GM19463 (cell line): ENCODE measurements around the gene AP1S1.
"Not testable (repeated sequence)": the region's sequence is repeated elsewhere in the genome, so short reads cannot be mapped to it uniquely, and the experiment has no call there.

Source experiments
- ATAC-seq: cut with Tn5 transposase; IDR thresholded peaks from one replicate; pipeline ENCODE4 v1.9.1; 2021; ENCODE audit warnings: mild to moderate bottlenecking, moderate library complexity; ENCODE audit not compliant: unreplicated experiment

AP1S1 gene

GRCh38 chr7:101199522-101199921 is 45.2 kb downstream of the AP1S1 start:
- ATAC-seq, result not testable (repeated sequence)

- no peak for ATAC-seq
These were observed 46.2 kb downstream of the AP1S1 start for GRCh38 chr7:101200504-101200861.

DNA sequence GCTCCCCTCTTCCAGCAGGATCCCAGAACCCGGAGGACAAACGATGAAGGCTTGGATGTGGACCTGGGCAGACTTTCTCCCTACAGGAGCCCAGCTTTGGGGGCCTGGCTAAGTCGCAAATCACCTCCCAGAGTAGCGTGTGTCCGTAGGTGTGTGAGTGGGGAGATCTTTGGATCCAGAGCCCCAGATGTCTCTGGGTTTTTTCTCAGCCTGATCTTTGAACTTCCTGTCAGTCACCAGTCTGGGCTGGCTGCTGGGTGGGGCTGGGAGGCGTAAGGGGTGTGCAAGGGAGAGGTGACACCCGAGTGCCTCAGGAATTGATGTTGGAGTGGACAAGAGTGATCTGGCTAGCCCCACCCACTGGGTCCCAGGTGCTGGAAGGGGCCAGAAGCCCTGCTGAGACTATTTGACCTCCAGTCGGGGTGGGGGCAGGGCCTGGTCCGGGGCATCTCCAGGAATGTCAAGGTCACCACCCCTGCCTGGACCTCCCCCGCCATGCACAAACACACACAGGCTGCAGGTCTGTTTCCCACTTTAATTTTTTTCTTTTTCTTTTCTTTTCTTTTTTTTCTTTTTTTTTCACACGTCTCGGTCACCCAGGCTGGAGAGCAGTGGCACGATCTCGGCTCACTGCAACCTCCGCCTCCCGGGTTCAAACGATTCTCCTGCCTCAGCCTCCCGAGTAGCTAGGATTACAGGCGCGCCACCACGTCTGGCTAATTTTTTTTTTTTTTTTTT is 46.8 kb downstream of the AP1S1 start, which contains the start of gene MOGAT3:
Gene MOGAT3, minus strand, starts transcription at position 175 of the 738 bp plus-strand sequence. CDS start 182 bp downstream, outside the sequence.
- ATAC-seq, result no peak

DNA sequence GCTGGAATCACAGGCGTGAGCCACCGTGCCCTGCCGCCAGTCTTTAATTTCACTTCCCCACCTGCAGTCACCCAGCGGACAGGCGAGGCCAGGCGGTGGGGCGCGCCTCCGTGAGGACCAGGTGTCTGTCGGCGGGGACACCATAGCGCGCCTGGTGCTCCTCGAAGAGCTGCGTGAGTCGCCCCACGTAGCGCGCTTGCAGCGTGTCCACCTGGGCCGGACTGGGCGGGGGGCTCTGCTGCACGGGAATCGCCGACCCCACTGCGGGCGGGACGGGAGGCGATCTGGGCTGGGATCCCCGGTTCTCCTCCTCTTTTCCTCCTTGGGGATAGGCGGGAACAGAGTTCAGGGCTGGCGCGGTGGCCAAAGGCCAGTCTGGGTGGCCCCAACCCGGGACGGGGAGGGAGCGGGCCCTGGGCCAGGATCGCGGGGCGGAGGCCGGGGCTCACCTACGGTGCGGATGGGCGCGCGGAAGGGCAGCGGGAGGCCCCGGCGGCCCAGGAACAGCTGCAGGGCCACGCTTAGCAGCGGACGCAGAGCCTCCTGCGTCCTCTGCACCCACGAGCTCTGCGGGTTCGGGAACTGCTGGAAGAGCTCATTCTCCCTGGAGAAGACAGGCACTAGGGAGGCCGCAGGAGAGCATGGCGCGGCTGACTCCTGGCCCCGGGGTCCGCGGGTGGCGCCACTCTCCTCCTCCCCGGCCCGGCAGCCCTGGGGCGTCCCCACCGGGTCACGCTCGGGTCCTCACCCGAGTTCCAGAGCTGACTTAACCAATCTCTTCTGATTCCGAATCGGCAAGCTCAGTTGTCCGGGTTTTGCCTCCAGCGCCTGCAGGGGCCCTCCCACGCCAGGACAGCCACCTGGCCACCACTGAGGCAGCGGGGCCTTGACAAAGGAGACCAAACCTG is 47.7 kb downstream of the AP1S1 start:
- ATAC-seq, result no peak

- no peak for ATAC-seq
These were observed 48.3 kb downstream of the AP1S1 start for GRCh38 chr7:101202603-101202918.

GRCh38 chr7:101203740-101204738 is 49.8 kb downstream of the AP1S1 start:
- not testable (repeated sequence) for ATAC-seq

- no peak for ATAC-seq
These were observed 51.8 kb downstream of the AP1S1 start for GRCh38 chr7:101205901-101206664.

GRCh38 chr7:101206665-101207042 is 52.4 kb downstream of the AP1S1 start:
- ATAC-seq, result no peak

- ATAC-seq, result no peak
These were observed 53.2 kb downstream of the AP1S1 start for GRCh38 chr7:101207459-101207858.

- ATAC-seq, result no peak
These were observed 54.5 kb downstream of the AP1S1 start for GRCh38 chr7:101208794-101209193.

DNA sequence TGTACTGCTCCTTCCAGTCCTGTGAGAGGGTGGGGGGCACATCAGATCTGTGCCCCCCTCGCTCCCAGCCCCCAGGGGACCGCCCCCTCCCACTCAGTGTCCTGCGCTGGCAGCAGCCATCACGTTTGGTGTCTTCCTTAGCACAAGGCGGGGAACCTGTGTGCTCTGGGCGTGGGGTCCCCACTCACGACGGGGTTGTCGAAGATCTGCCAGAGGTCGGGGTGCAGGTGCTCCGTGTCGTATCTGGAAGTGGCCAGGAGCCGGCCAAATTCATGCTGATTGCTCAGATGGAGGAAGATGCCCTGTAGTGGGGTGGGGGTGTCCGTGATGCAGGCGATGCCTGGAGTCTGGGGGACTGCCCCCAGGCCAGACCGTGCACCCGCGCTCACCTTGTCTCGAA is 55.9 kb downstream of the AP1S1 start:
- ATAC-seq, result no peak
